K562 (cell line): ENCODE results near the gene CCDC50. TPM values are rescaled to one million over a fixed set of nuclear protein-coding genes. Genes with fewer than 3 reads are reported as not detected.

Experiments used
- ATAC-seq: fragments of 200-7000 bp; cut with Tn5 transposase; 3 replicates; pipeline ENCODE4 v1.9.1; 2020; ENCODE audit warnings: moderate library complexity
- BruUV-seq: library from RNA; stranded (reverse); fragments of 400-500 nt; replicated peaks from 2 replicates; lab custom pipeline; 2021; lab: Mats Ljungman, UMichigan
- CTCF ChIA-PET: fragments of 300-600 bp; formaldehyde crosslinking; extraction: SDS; loops from one replicate; lab custom pipeline; 2021; ENCODE audit warnings: low intra/inter-chr PET ratio; lab: Yijun Ruan, JAX
- POLR2A ChIA-PET: fragments of 300-600, 350-650 bp; sonication (Branson Sonifier 250); formaldehyde crosslinking; extraction: SDS; loops from one replicate; lab custom pipeline; 2021; ENCODE audit warnings: antibody characterized with exemption, inconsistent platforms; lab: Yijun Ruan, JAX
- DNase-seq, 4 experiments: peaks; one replicate each; pipeline versions ENCODE4 v3.0.0 to v3.0.0-alpha.2; 2011 to 2018; ENCODE audit warnings: low spot score in 3 of 4, mixed read lengths in 3 of 4; ENCODE audit errors: extremely low read depth in 1 of 4
- FAIRE-seq: peaks from 2 replicates; lab custom pipeline; 2011; peaks lifted over from hg19 to GRCh38; lab: Jason Lieb, UNC
- H2AFZ ChIP-seq: 2 replicates; pipeline ENCODE4 v1.6.0; 2011; ENCODE audit warnings: low read depth, low read length, control low read depth, inconsistent platforms
- H3K27ac ChIP-seq: fragments of 200-600 bp; 3 replicates; pipeline ENCODE4 v1.8.0; 2011; ENCODE audit warnings: low read depth, mild to moderate bottlenecking, control low read depth, inconsistent platforms, low read length, moderate library complexity, mixed read lengths; ENCODE audit errors: extremely low read depth
- H3K27me3 ChIP-seq, 2 experiments: fragments of 300-600 bp in 1 of 2; 2 replicates in 1 of 2; 3 replicates in 1 of 2; pipeline versions ENCODE4 v1.6.0 to v1.8.0; 2011; ENCODE audit warnings: inconsistent platforms in 2 of 2, low read length in 2 of 2, mild to moderate bottlenecking in 1 of 2, mixed read lengths in 1 of 2, moderate library complexity in 1 of 2; ENCODE audit not compliant: control insufficient read depth in 2 of 2, insufficient read depth in 2 of 2
- H3K36me3 ChIP-seq: fragments of 300-600 bp; 3 replicates; pipeline ENCODE4 v1.8.0; 2011; ENCODE audit warnings: mild to moderate bottlenecking, low read length, inconsistent platforms; ENCODE audit not compliant: control insufficient read depth, insufficient read depth
- H3K4me1 ChIP-seq, 2 experiments: fragments of 200-600 bp in 1 of 2; replicated peaks in 1 of 2; 2 replicates in 1 of 2; 3 replicates in 1 of 2; pipeline versions ENCODE4 v1.5.1 to v1.8.0; 2011; ENCODE audit warnings: inconsistent platforms in 2 of 2, low read length in 2 of 2, mild to moderate bottlenecking in 1 of 2, mixed read lengths in 1 of 2, moderate library complexity in 1 of 2; ENCODE audit not compliant: control insufficient read depth in 2 of 2, insufficient read depth in 2 of 2
- H3K4me2 ChIP-seq: 2 replicates; pipeline ENCODE4 v1.6.1; 2011; ENCODE audit warnings: low read length, control low read depth, inconsistent platforms, mixed read lengths; ENCODE audit not compliant: insufficient read depth
- H3K4me3 ChIP-seq: fragments of 200-600 bp; sonication (generic), shearing (Covaris generic); 2 replicates; pipeline ENCODE4 v1.5.1; 2016; ENCODE audit warnings: control low read depth, inconsistent platforms
- H3K79me2 ChIP-seq: fragments of 200-600 bp; 3 replicates; pipeline ENCODE4 v1.8.0; 2011; ENCODE audit warnings: low read length, inconsistent platforms; ENCODE audit not compliant: control insufficient read depth, insufficient read depth
- H3K9ac ChIP-seq, 2 experiments: 2 replicates each; pipeline versions ENCODE4 v1.6.0 to v1.6.1; 2011; ENCODE audit warnings: low read depth in 2 of 2, low read length in 2 of 2, control low read depth in 1 of 2, inconsistent platforms in 1 of 2, mild to moderate bottlenecking in 1 of 2, mixed read lengths in 1 of 2; ENCODE audit not compliant: insufficient read depth in 1 of 2
- H3K9me1 ChIP-seq: one replicate; pipeline ENCODE4 v1.6.0; 2011; ENCODE audit warnings: inconsistent platforms, mild to moderate bottlenecking, low read length, moderate library complexity; ENCODE audit not compliant: control insufficient read depth, insufficient read depth
- H3K9me3 ChIP-seq: replicated peaks from 2 replicates; pipeline ENCODE4 v1.5.1; 2011; ENCODE audit warnings: low read depth, low read length, inconsistent platforms; ENCODE audit not compliant: control insufficient read depth, insufficient read depth
- H4K20me1 ChIP-seq: replicated peaks from 2 replicates; pipeline ENCODE4 v1.6.1; 2011; ENCODE audit warnings: low read length, inconsistent platforms, mixed read lengths; ENCODE audit not compliant: control insufficient read depth, insufficient read depth
- ATF1 ChIP-seq, 2 experiments: fragments of 450-650 bp in 1 of 2; IDR thresholded peaks; 2 replicates each; pipeline ENCODE4 v1.6.1; 2016; ENCODE audit warnings: missing compliant biosample characterization in 1 of 2, missing genetic modification characterization in 1 of 2
- POLR2AphosphoS5 ChIP-seq: IDR thresholded peaks from 2 replicates; pipeline ENCODE4 v1.6.1; 2011; ENCODE audit warnings: mild to moderate bottlenecking, low read depth, low read length, moderate library complexity; ENCODE audit not compliant: control insufficient read depth, insufficient read depth
- PTBP1 ChIP-seq: fragments of 200-400 bp; formaldehyde crosslinking; IDR thresholded peaks from 2 replicates; pipeline ENCODE4 v1.6.1; 2017; ENCODE audit warnings: low read depth, low read length
- TGIF2 ChIP-seq: sonication (generic); formaldehyde crosslinking; IDR thresholded peaks from 2 replicates; pipeline ENCODE4 v1.8.1; 2022; ENCODE audit warnings: mild to moderate bottlenecking, missing genetic modification reagents, moderate library complexity
- WGBS: fragments of 100-300 bp; shearing (Covaris generic); methylation state at CpG from one replicate; pipeline ENCODE4 v1.1.6; 2016; ENCODE audit warnings: low coverage, mixed read lengths; ENCODE audit not compliant: insufficient coverage; ENCODE audit errors: missing lambda C conversion rate; 5-methylcytosine and 5-hydroxymethylcytosine counted together
- in situ Hi-C: fragments of 300-500 bp; cut with MboI; formaldehyde crosslinking; loops from 4 replicates; pipeline ENCODE4 v1.15.0; 2018; ENCODE audit warnings: inconsistent platforms, mixed read lengths
- intact Hi-C: fragments of 100-400 bp; cut with micrococcal nuclease; formaldehyde crosslinking; loops from 2 replicates; pipeline ENCODE4 v1.14.2; 2022
- polyA plus RNA-seq, 8 experiments: library from polyadenylated mRNA; depleted of rRNA in 4 of 8; stranded (reverse) in 5 of 8; unstranded in 3 of 8; fragments of >200 nt; fragmentation: Nextera tagmentation in 2 of 8; fragmentation: Illumina TruSeq in 1 of 8; extraction: Ambion mirVana in 2 of 8; extraction: Trizol in 1 of 8; gene quantifications; 2 replicates each; pipeline versions ENCODE4 v1.2.1 to v1.2.3, GENCODE V29; 2011 to 2014; ENCODE audit warnings: inconsistent platforms in 1 of 8, missing spikeins in 1 of 8
- total RNA-seq, 7 experiments: library from RNA; depleted of rRNA in 6 of 7; stranded (reverse); fragments of >200 nt in 6 of 7; fragmentation: Illumina TruSeq in 2 of 7; extraction: Trizol in 2 of 7; gene quantifications; 2 replicates each; pipeline versions ENCODE4 v1.2.1 to v1.2.3, GENCODE V29; 2011 to 2021; ENCODE audit warnings: low replicate concordance in 1 of 7
- TF ChIP-seq, protein P1 (sequence below): fragments of 450-650 bp; IDR thresholded peaks from 2 replicates; pipeline ENCODE4 v1.6.1; 2018; ENCODE audit not compliant: partially characterized antibody

CCDC50 gene
- total and polyA plus RNA-seq, 9 of the 15 experiments (the other 6 are each of a cell fraction or from before 2014, with no cell fraction given) = 8.4 to 63.4 (median 40.4) TPM

DNA sequence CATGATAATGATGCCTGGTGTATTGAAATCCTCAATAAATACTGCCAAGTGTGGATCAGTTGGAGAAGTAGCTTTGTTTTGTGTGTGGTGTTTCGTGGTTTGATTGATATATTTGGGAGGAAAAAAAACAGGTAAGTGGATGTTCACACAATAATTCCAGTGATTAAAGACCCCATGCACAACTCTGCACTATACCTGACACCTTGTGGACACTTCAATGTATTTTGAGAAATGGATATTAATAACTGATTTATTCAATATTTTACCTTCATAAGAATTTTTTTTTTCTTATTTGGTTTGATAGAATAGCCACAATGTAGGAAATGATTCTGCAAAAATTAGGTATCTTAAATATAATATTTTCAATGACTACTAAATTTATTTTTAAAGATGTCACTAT lies 69.4 kb downstream of the CCDC50 start (continued):
- TF ChIP-seq ATF1 (CRISPR knock-in tag; IDR thresholded peaks at IDR 0.05) = no peak
- no peak for TF ChIP-seq ATF1 (tag; IDR thresholded peaks at IDR 0.05)
- TF ChIP-seq PTBP1 = no peak
- TF ChIP-seq POLR2AphosphoS5 = no peak

DNA sequence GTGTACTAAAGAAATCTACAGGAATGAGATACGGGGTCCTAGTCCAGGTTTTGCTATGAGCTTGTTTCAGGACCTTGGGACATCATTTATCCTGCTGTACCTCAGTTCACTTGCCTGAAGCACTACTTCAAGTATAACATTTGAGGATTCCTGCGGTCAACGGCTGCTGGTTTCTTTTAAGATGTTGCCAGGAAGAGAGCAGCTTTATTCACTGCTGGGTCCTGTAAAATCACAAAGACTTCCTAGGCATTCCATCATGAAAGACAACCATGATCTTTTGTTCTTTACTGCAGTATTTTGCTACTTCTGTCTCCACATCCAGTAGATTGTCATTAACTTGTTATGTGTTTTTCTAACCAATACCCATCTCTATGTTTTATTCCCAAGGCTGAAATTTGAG lies 70.7 kb downstream of the CCDC50 start:
- CTCF ChIA-PET = no interaction called here
- H2AFZ ChIP-seq = no peak overlapping the region
- TF ChIP-seq, protein P1, sequence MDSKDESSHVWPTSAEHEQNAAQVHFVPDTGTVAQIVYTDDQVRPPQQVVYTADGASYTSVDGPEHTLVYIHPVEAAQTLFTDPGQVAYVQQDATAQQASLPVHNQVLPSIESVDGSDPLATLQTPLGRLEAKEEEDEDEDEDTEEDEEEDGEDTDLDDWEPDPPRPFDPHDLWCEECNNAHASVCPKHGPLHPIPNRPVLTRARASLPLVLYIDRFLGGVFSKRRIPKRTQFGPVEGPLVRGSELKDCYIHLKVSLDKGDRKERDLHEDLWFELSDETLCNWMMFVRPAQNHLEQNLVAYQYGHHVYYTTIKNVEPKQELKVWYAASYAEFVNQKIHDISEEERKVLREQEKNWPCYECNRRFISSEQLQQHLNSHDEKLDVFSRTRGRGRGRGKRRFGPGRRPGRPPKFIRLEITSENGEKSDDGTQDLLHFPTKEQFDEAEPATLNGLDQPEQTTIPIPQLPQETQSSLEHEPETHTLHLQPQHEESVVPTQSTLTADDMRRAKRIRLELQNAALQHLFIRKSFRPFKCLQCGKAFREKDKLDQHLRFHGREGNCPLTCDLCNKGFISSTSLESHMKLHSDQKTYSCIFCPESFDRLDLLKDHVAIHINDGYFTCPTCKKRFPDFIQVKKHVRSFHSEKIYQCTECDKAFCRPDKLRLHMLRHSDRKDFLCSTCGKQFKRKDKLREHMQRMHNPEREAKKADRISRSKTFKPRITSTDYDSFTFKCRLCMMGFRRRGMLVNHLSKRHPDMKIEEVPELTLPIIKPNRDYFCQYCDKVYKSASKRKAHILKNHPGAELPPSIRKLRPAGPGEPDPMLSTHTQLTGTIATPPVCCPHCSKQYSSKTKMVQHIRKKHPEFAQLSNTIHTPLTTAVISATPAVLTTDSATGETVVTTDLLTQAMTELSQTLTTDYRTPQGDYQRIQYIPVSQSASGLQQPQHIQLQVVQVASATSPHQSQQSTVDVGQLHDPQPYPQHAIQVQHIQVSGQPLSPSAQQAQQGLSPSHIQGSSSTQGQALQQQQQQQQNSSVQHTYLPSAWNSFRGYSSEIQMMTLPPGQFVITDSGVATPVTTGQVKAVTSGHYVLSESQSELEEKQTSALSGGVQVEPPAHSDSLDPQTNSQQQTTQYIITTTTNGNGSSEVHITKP = no peak
- TF ChIP-seq TGIF2 = no peak

More for the DNA sequence above, 70.7 kb downstream of the CCDC50 start:
- Histone ChIP-seq H3K9ac (no peak overlapping the region), H3K4me2 (no peak overlapping the region), H3K79me2 (no peaks in the 10 kb centered on the region), H3K9me3 (no peaks in the 10 kb centered on the region), H3K4me1 (no peaks in the 10 kb centered on the region), H3K36me3 (0 out of 3 replicates have a peak, but pooled peaks cover under 1% of the 10 kb centered on the region), H3K27me3 (no peaks in the 10 kb centered on the region), H3K27ac (no peak overlapping the region), H4K20me1 (no peaks in the 10 kb centered on the region), H3K9me1 (no peaks in the 10 kb centered on the region), H3K4me3 (no peak overlapping the region)
- intact Hi-C loops = loop anchor here (5.0 kb wide), 1 partner anchor 158 kb away; no protein-coding TSS in a partner anchor
- POLR2A ChIA-PET = interaction anchor here (0.7 kb wide), 1 partner anchor 76 kb away, joined by 3 read pairs; no protein-coding TSS in a partner anchor
- ATAC-seq (no peak), FAIRE-seq (no peak), DNase-seq (no peak)
- WGBS = 29% methylated on average over 3 of the region's 3 CpGs
- in situ Hi-C loops = no loop called here
- BruUV-seq = no TSS peak
